Measurements from ENCODE around the gene SCN2B.

GRCh38 chr11:118120793-118121192 is 55.6 kb downstream of the SCN2B start:
- TF ChIP-seq, protein P1, sequence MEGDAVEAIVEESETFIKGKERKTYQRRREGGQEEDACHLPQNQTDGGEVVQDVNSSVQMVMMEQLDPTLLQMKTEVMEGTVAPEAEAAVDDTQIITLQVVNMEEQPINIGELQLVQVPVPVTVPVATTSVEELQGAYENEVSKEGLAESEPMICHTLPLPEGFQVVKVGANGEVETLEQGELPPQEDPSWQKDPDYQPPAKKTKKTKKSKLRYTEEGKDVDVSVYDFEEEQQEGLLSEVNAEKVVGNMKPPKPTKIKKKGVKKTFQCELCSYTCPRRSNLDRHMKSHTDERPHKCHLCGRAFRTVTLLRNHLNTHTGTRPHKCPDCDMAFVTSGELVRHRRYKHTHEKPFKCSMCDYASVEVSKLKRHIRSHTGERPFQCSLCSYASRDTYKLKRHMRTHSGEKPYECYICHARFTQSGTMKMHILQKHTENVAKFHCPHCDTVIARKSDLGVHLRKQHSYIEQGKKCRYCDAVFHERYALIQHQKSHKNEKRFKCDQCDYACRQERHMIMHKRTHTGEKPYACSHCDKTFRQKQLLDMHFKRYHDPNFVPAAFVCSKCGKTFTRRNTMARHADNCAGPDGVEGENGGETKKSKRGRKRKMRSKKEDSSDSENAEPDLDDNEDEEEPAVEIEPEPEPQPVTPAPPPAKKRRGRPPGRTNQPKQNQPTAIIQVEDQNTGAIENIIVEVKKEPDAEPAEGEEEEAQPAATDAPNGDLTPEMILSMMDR (IDR thresholded peaks at IDR 0.05): no peak
- TF ChIP-seq POLR2AphosphoS5 (IDR thresholded peaks at IDR 0.05; ENCODE audit: low read depth, low read length): no peak
- no peak for TF ChIP-seq GATA2 (CRISPR knock-in tag; IDR thresholded peaks at IDR 0.05)
- TF ChIP-seq ELF1 (IDR thresholded peaks at IDR 0.05): no peak
- no peak for TF ChIP-seq MAX (IDR thresholded peaks at IDR 0.05; ENCODE audit: low read depth)
- no peak for TF ChIP-seq TAF1 (IDR thresholded peaks at IDR 0.05; ENCODE audit: borderline replicate concordance, low read depth, low read length)
- TF ChIP-seq CHD2 (IDR thresholded peaks at IDR 0.05; ENCODE audit: low read length, partially characterized antibody): no peak
- no peak for TF ChIP-seq EZH2phosphoT487 (IDR thresholded peaks at IDR 0.05; ENCODE audit: borderline replicate concordance, low read depth)

Data from SK-N-SH (cell line).